HG03196 (cell line): Measurements from ENCODE around the gene CRKL.
"Not testable (repeated sequence)": the region's sequence is repeated elsewhere in the genome, so short reads cannot be mapped to it uniquely, and the experiment has no call there.

Source experiments
- ATAC-seq: cut with Tn5 transposase; IDR thresholded peaks from one replicate; pipeline ENCODE4 v1.9.1; 2021; ENCODE audit not compliant: unreplicated experiment

CRKL gene

GRCh38 chr22:20965888-20966855 is 49.0 kb downstream of the CRKL start:
- ATAC-seq = no peak

GRCh38 chr22:20966883-20967696 is 49.9 kb downstream of the CRKL start, which contains the start of gene AIFM3:
AIFM3 (plus strand) TSS chr22:20967255; CDS start chr22:20967945, 690 bp downstream.
- ATAC-seq = no peak

DNA sequence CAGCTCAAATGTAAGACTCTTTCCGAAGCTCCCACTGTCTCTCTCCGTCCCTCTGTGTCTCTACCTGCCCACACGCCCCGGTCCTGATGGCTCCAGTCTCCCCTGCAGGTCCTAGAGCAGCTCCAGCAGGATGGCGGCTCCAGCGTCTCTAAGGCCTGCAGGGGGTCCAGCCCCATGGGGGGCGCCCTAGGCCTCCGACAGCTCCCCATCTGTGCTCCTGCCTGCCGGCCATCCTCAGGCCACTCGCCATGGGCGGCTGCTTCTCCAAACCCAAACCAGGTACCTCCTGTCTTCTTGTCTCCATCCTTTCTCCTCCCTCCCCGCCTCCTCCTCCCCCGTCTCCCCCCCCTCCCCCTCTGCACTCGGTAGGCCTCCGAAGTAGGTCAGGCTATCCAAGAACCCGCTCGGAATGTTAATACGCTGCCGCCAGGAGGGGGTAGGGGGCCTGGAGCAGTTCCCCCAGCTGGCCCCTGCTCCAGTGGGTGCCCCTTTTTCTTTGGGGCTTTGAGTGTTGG is 50.5 kb downstream of the CRKL start:
- no peak for ATAC-seq

GRCh38 chr22:20968281-20968977 is 51.2 kb downstream of the CRKL start:
- ATAC-seq = no peak

GRCh38 chr22:20970939-20971657 is 53.9 kb downstream of the CRKL start:
- no peak for ATAC-seq

GRCh38 chr22:20972014-20972694 is 54.9 kb downstream of the CRKL start:
- ATAC-seq = not testable (repeated sequence)

DNA sequence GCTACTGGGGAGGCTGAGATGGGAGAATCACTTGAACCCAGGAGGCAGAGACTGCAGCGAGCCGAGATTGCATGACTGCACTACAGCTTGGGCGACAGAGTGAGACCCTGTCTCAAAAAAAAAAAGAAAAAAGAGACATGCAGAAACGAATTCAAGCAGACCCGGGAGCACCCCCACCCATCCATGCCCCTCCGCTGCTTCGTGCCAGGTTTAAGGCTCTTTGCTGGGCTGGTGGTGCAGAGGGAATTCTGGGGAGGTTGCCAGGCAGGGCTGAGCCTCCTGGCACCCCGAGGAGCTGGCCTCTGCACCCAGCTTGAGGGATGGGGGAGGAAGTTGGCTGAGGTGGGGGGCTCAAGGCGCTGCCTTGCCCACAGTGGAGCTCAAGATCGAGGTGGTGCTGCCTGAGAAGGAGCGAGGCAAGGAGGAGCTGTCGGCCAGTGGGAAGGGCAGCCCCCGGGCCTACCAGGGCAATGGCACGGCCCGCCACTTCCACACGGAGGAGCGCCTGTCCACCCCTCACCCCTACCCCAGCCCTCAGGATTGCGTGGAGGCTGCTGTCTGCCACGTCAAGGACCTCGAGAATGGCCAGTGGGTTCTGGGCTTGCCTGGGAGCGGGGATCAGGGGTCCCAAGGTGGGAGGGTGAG is 55.8 kb downstream of the CRKL start:
- no peak for ATAC-seq

DNA sequence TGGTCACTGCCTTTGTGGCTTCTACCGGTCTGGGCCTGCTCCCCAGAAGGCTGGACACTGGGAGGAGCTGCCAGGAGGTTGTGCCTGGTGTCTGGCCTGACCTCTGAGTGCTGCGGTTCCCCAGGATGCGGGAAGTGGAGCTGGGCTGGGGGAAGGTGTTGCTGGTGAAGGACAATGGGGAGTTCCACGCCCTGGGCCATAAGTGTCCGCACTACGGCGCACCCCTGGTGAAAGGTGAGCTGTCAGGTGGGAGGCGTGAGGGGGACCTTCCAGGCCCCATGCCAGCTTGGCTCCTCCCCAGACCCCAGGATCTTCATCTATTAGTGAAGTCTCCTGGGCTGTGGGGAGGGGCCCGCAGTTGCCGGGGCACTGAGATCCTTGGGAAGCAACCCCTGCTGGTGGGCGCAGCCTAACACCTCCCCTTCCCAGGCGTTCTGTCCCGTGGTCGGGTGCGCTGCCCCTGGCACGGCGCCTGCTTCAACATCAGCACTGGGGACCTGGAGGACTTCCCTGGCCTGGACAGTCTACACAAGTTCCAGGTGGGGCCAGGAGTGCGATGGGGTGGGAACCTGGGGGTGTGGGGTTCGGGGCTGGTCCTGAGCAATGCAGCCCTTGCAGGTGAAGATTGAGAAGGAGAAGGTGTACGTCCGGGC is 56.6 kb downstream of the CRKL start:
- no peak for ATAC-seq

DNA sequence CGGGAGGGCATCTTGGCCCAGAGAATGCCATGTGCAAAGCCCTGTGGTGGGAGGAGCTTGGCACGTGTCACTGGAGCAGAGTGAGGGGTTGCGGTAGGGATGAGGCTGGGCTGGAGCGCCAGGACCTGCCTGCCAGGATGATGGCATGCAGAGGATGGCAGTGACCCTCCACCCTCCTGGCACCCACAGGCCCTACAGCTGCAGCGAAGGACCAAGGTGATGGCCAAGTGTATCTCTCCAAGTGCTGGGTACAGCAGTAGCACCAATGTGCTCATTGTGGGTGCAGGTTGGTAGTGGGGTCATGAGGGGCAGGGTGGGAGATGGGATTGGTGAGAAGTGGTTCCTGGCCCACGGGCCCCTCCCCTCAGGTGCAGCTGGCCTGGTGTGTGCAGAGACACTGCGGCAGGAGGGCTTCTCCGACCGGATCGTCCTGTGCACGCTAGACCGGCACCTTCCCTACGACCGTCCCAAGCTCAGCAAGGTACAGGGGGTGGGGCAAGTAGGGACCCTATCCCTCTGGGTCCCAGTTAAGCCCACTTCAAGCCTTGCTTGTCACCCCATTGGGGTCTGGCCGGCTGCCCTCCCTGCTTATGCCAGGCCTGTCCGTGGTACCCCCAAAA is 57.2 kb downstream of the CRKL start:
- ATAC-seq = no peak

DNA sequence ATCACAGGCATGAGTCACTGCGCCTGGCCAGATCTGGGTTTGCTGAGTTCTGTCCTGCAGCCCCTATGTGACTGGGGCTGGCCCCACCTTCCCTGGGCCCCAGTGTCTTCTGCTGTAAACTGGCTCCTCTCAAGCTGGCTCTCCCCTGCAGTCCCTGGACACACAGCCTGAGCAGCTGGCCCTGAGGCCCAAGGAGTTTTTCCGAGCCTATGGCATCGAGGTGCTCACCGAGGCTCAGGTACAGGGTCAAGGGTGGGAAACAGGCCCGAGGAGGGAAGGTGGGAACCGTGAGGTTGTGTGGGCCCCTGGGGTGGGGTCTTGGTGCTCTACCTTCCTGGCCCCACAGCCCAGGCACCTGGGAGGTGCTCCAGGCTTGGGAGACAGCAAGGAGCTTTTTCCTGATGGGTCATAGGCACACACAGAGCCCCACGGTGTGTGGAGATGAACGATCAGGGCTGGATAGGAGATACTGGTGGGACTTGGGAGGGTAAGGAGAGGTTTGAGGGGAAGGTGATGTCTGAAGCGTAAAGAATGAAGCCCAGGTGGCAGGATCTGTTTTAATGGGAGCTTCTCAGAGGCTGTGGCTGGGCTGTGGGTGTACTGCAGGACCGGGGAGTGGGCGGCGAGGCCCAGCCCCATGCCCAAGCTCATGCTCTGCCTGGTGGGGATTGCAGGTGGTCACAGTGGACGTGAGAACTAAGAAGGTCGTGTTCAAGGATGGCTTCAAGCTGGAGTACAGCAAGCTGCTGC is 58.5 kb downstream of the CRKL start:
- ATAC-seq = no peak

DNA sequence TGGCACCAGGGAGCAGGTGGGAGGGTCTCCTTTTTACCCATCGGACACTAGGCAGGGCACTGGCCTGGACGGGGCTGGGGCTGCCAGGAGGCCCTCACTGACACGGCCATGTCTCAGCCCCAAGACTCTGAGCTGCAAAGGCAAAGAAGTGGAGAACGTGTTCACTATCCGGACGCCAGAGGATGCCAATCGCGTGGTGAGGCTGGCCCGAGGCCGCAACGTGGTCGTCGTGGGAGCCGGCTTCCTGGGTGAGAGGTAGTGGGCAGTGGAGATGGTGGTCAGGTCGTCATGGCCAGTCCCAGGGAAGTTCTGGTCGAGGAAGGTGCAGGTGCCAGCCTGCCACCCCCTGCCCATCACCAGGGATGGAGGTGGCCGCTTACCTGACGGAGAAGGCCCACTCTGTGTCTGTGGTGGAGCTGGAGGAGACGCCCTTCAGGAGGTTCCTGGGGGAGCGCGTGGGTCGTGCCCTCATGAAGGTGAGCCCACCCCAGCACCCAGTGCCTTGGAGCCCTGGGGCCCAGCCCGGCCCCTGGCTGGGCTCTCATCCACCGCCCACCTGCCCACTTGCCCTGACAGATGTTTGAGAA is 59.2 kb downstream of the CRKL start:
- no peak for ATAC-seq

DNA sequence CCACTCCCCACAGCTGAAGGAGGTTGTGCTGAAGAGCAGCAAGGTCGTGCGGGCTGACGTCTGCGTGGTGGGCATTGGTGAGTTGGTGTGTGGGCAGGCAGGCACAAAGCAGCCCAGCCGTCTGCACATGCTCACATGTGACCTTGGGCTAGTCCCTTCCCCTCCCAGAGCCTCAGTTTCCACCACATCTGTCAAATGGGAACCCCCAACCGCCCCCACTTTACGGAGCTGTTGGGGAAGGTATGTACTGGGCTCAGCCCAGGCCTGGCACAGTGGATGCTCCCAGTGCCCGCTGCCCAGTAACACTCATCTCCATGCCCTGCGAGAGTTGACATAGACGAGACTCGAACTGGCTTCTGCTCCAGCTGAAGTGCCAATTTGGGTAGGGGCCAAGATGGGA is 59.8 kb downstream of the CRKL start:
- no peak for ATAC-seq

DNA sequence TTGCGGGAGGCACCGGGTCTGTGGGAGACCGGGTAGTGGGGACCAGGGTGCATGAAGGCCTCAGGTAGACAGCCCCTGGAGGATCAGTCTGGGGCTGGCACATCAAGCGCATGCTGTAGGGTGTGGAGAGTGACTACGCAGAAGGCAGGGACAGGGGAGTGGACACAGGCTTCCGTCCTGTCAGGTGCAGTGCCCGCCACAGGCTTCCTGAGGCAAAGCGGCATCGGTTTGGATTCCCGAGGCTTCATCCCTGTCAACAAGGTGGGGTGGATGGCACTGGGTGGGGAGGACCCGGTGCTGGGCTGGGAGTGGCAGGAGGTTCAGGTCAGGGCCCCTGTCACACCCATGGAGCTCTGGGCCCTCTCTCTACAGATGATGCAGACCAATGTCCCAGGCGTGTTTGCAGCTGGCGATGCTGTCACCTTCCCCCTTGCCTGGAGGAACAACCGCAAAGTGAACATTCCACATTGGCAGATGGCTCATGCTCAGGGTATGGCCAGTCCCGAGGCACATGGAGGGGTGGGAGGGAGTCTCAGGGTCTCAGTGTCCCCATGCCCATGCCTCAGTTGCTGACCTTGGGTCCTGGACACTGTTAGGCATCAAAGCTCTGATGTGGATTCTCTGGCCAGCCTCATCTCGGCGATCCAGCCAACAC is 60.4 kb downstream of the CRKL start:
- no peak for ATAC-seq

GRCh38 chr22:20978419-20978818 is 61.2 kb downstream of the CRKL start:
- no peak for ATAC-seq

DNA sequence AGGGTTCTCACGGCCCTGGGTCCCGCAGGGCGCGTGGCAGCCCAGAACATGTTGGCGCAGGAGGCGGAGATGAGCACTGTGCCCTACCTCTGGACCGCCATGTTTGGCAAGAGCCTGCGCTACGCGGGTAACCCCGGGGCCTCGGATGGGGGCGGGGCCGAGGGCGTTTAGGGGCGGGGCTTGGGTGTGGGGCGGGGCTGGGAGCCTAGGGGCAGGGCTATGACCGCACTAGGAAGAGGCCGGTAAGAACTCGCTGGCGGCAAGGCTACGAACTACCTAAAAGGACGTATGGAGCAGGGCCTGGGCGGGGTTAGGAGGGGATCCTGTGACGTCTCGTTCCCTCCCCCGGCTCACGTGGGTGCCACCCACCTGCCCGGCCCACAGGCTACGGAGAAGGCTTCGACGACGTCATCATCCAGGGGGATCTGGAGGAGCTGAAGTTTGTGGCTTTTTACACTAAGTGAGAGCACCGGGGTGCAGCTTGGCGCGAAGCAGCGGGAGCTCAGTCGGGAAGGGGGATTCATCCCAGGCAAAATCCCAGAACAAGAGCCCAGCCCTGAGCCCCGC is 62.1 kb downstream of the CRKL start:
- ATAC-seq = no peak

GRCh38 chr22:20979940-20980453 is 62.8 kb downstream of the CRKL start:
- no peak for ATAC-seq
